Measurements from ENCODE around the gene TGFBR3. TPM values are rescaled to one million over a fixed set of nuclear protein-coding genes. Genes with fewer than 3 reads are reported as not detected.
A peak's percentile ranks its signal among the peaks of the same experiment; 100 is the strongest.

Gene TGFBR3
- total and polyA plus RNA-seq, 9 donors, result 92.4 to 442 (median 165) TPM

- Histone ChIP-seq H3K27me3 (no peaks in the 10 kb centered on the region), H3K9me3 (no peaks in the 10 kb centered on the region), H3K36me3 (no peaks in the 10 kb centered on the region), H3K4me1 (ENCODE audit: insufficient read depth) (peaks cover 34% of the 10 kb centered on the region), H3K27ac (no peak overlapping the region), H3K4me3 (no peak overlapping the region)
- intact Hi-C loops (cut with DNase I), result no loop called here
- WGBS, 3 donors, result 30 to 33% (median 31%) methylated on average over 4 of the region's 4 CpGs
- DNase-seq, result no peak
- TF ChIP-seq CTCF (IDR thresholded peaks at IDR 0.05), result no peak
- no peak for TF ChIP-seq POLR2A (IDR thresholded peaks at IDR 0.05)
- TF ChIP-seq EP300 (IDR thresholded peaks at IDR 0.05), result no peak
Measured at GRCh38 chr1:91781371-91781825, 104.6 kb downstream of the TGFBR3 start.

GRCh38 chr1:91779548-91780021 lies 106.4 kb downstream of the TGFBR3 start:
- TF ChIP-seq POLR2A (IDR thresholded peaks at IDR 0.05), result no peak
- TF ChIP-seq CTCF (IDR thresholded peaks at IDR 0.05), result no peak
- no peak for TF ChIP-seq EP300 (IDR thresholded peaks at IDR 0.05)
- H3K9me3 ChIP-seq, result no peaks in the 10 kb centered on the region
- H3K4me3 ChIP-seq, result no peak overlapping the region
- DNase-seq, result peak in 1 of 5 donors; percentile 18
- H3K36me3 ChIP-seq, result no peaks in the 10 kb centered on the region
- peaks cover 38% of the 10 kb centered on the region for H3K4me1 ChIP-seq (ENCODE audit: insufficient read depth)
- H3K27me3 ChIP-seq, result no peaks in the 10 kb centered on the region
- WGBS, 3 donors, result 93 to 97% (median 94%) methylated on average over 2 of the region's 2 CpGs
- intact Hi-C loops (cut with DNase I), result no loop called here
- H3K27ac ChIP-seq, result no peak overlapping the region

- no peak for TF ChIP-seq POLR2A (IDR thresholded peaks at IDR 0.05)
- TF ChIP-seq EP300 (IDR thresholded peaks at IDR 0.05), result no peak
- no peak for TF ChIP-seq CTCF (IDR thresholded peaks at IDR 0.05)
- Histone ChIP-seq H3K9me3 (no peaks in the 10 kb centered on the region), H3K4me3 (no peak overlapping the region), H3K4me1 (ENCODE audit: insufficient read depth) (peaks cover 38% of the 10 kb centered on the region), H3K27me3 (no peaks in the 10 kb centered on the region), H3K36me3 (no peaks in the 10 kb centered on the region), H3K27ac (no peak overlapping the region)
- intact Hi-C loops (cut with DNase I), result no loop called here
- 95 to 96% (median 95%) methylated on average over 5 of the region's 5 CpGs for WGBS, 3 donors
- DNase-seq, result peak in 1 of 5 donors; percentile 14
Measured at GRCh38 chr1:91778964-91779363, 107.0 kb downstream of the TGFBR3 start.

GRCh38 chr1:91777630-91778300 lies 108.2 kb downstream of the TGFBR3 start:
- H3K36me3 ChIP-seq, result no peaks in the 10 kb centered on the region
- TF ChIP-seq CTCF (IDR thresholded peaks at IDR 0.05) (no peak), POLR2A (IDR thresholded peaks at IDR 0.05) (no peak)
- peaks cover 32% of the 10 kb centered on the region for H3K4me1 ChIP-seq (ENCODE audit: insufficient read depth)
- no peak overlapping the region for H3K27ac ChIP-seq
- no peak overlapping the region for H3K4me3 ChIP-seq
- 50 to 56% (median 52%) methylated on average over 10 of the region's 10 CpGs for WGBS, 3 donors
- no peak for DNase-seq
- H3K9me3 ChIP-seq, result no peaks in the 10 kb centered on the region
- H3K27me3 ChIP-seq, result no peaks in the 10 kb centered on the region
- intact Hi-C loops (cut with DNase I), result no loop called here
